Measurements from ENCODE around the gene TOX3.

DNA sequence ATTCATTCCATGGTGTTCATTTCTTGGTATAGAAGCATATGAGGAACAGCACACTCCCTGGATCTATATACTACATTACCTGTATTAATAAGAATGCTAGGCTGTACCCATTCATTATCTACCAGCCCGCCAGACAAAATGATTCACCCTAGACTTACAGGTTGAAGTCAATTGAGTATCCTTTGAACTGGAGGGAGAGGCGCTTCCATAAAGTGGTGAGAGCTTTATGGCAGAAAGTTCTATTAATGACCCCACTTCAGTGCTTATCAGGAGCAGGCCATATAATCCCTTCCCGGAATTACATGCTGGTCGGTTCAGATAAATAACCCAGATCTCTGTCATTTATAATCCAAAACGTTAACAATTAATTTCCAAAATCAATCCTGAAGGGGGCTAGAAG lies 44.5 kb upstream of the TOX3 start:
- TF ChIP-seq CEBPB (IDR thresholded peaks at IDR 0.05) (no peak), RAD21 (IDR thresholded peaks at IDR 0.05; ENCODE audit: low read depth) (no peak), TCF12 (IDR thresholded peaks at IDR 0.05; ENCODE audit: low read depth) (no peak)
- TF ChIP-seq, protein P1, sequence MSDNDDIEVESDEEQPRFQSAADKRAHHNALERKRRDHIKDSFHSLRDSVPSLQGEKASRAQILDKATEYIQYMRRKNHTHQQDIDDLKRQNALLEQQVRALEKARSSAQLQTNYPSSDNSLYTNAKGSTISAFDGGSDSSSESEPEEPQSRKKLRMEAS (IDR thresholded peaks at IDR 0.05), result no peak

Measured in Ishikawa (cell line).